ENCODE data around the gene C3orf85.

- no peak for TF ChIP-seq CTCF (IDR thresholded peaks at IDR 0.05)
- TF ChIP-seq POLR2A (IDR thresholded peaks at IDR 0.05) = no peak
- TF ChIP-seq EP300 (IDR thresholded peaks at IDR 0.05) = no peak
- TF ChIP-seq POLR2AphosphoS5 (IDR thresholded peaks at IDR 0.05) = no peak
These were observed 38.4 kb upstream of the C3orf85 start for GRCh38 chr3:109098079-109098644.
